SK-N-SH (cell line): ENCODE measurements around the gene MIGA2. TPM values are rescaled to one million over a fixed set of nuclear protein-coding genes. Genes with fewer than 3 reads are reported as not detected.
A peak's percentile ranks its signal among the peaks of the same experiment; 100 is the strongest.

ENCODE experiments used
- CTCF ChIA-PET: fragments of 300-600, 350-600 bp; formaldehyde crosslinking; extraction: SDS; loops from one replicate; lab custom pipeline; 2021; lab: Yijun Ruan, JAX
- POLR2A ChIA-PET: fragments of 350-600 bp; sonication (Branson Sonifier 250); formaldehyde crosslinking; extraction: SDS; loops from one replicate; lab custom pipeline; 2020; ENCODE audit warnings: antibody characterized with exemption, inconsistent platforms; lab: Yijun Ruan, JAX
- DNase-seq: peaks from one replicate; pipeline ENCODE4 v3.0.0; 2012
- H2AFZ ChIP-seq: fragments of 200-600 bp; sonication (generic); 2 replicates; pipeline ENCODE4 v1.8.1; 2016; ENCODE audit warnings: antibody characterized with exemption, mild to moderate bottlenecking, low read depth
- H3F3A ChIP-seq: fragments of 200-600 bp; sonication (generic); replicated peaks from 2 replicates; pipeline ENCODE3; 2016; ENCODE audit warnings: antibody characterized with exemption, mild to moderate bottlenecking; ENCODE audit not compliant: insufficient read depth
- H3K27ac ChIP-seq, 2 experiments: fragments of 200-500 bp in 1 of 2; fragments of 200-600 bp in 1 of 2; sonication (Bioruptor generic) in 1 of 2; sonication (generic), shearing (Covaris generic) in 1 of 2; 2 replicates each; pipeline versions ENCODE4 v1.5.1 to v1.6.1; 2014 to 2016; ENCODE audit warnings: low read depth in 2 of 2, inconsistent platforms in 1 of 2, low read length in 1 of 2, mild to moderate bottlenecking in 1 of 2, mixed read lengths in 1 of 2
- H3K27me3 ChIP-seq: fragments of 200-600 bp; sonication (generic), shearing (Covaris generic); 2 replicates; pipeline ENCODE4 v1.6.1; 2016; ENCODE audit warnings: mixed run types; ENCODE audit not compliant: insufficient read depth
- H3K36me3 ChIP-seq, 2 experiments: fragments of 200-500 bp in 1 of 2; fragments of 200-600 bp in 1 of 2; sonication (Bioruptor generic) in 1 of 2; sonication (generic) in 1 of 2; replicated peaks in 1 of 2; 2 replicates each; pipeline versions ENCODE3 to v1.5.1; 2014 to 2016; ENCODE audit warnings: low read length in 1 of 2, mild to moderate bottlenecking in 1 of 2; ENCODE audit not compliant: insufficient read depth in 2 of 2, control insufficient read depth in 1 of 2
- H3K4me1 ChIP-seq, 2 experiments: fragments of 200-500 bp in 1 of 2; fragments of 200-600 bp in 1 of 2; sonication (Bioruptor generic) in 1 of 2; sonication (generic), shearing (Covaris generic) in 1 of 2; 2 replicates each; pipeline versions ENCODE4 v1.5.1 to v1.6.1; 2014 to 2016; ENCODE audit warnings: low read depth in 1 of 2, low read length in 1 of 2, mixed run types in 1 of 2; ENCODE audit not compliant: insufficient read depth in 2 of 2, control insufficient read depth in 1 of 2
- H3K4me2 ChIP-seq: fragments of 200-600 bp; sonication (generic), shearing (Covaris generic); 2 replicates; pipeline ENCODE4 v1.6.1; 2017; ENCODE audit warnings: mixed run types
- H3K4me3 ChIP-seq, 2 experiments: fragments of 200-500 bp in 1 of 2; fragments of 200-600 bp in 1 of 2; sonication (Bioruptor generic) in 1 of 2; sonication (generic), shearing (Covaris generic) in 1 of 2; 2 replicates each; pipeline versions ENCODE4 v1.5.1 to v1.8.1; 2014 to 2016; ENCODE audit warnings: low read depth in 2 of 2, inconsistent platforms in 1 of 2, low read length in 1 of 2, mild to moderate bottlenecking in 1 of 2, mixed read lengths in 1 of 2, moderate library complexity in 1 of 2
- H3K79me2 ChIP-seq: fragments of 200-600 bp; sonication (generic); 2 replicates; pipeline ENCODE4 v1.8.1; 2017; ENCODE audit warnings: mild to moderate bottlenecking; ENCODE audit not compliant: insufficient read depth
- H3K9ac ChIP-seq: fragments of 200-600 bp; sonication (generic); 2 replicates; pipeline ENCODE4 v1.6.1; 2017; ENCODE audit warnings: mixed run types
- H3K9me2 ChIP-seq: fragments of 200-600 bp; sonication (generic); 2 replicates; pipeline ENCODE4 v1.6.1; 2017; ENCODE audit warnings: mixed run types
- H3K9me3 ChIP-seq: fragments of 200-600 bp; sonication (generic); 2 replicates; pipeline ENCODE4 v1.6.1; 2017; ENCODE audit warnings: mixed run types, mild to moderate bottlenecking, moderate library complexity
- H4K20me1 ChIP-seq: fragments of 200-600 bp; sonication (generic); 2 replicates; pipeline ENCODE4 v1.6.1; 2017; ENCODE audit warnings: mild to moderate bottlenecking, mixed run types; ENCODE audit not compliant: insufficient read depth
- CHD2 ChIP-seq: fragments of 150-350 bp; IDR thresholded peaks from 2 replicates; pipeline ENCODE4 v1.6.1; 2018; ENCODE audit warnings: low read length; ENCODE audit not compliant: partially characterized antibody
- CTCF ChIP-seq: fragments of 200-600 bp; sonication (generic); IDR thresholded peaks from 2 replicates; pipeline ENCODE4 v1.6.1; 2017; ENCODE audit warnings: antibody characterized with exemption, mild to moderate bottlenecking, moderate library complexity
- ELF1 ChIP-seq: IDR thresholded peaks from 2 replicates; pipeline ENCODE4 v1.4.0; 2012
- EP300 ChIP-seq, 2 experiments: IDR thresholded peaks; 2 replicates each; pipeline versions ENCODE4 v1.4.0 to v1.6.1; 2012; ENCODE audit warnings: borderline replicate concordance in 1 of 2, low read depth in 1 of 2, low read length in 1 of 2
- FOSL2 ChIP-seq: IDR thresholded peaks from 2 replicates; pipeline ENCODE4 v1.4.0; 2012; ENCODE audit warnings: low read depth, mild to moderate bottlenecking, moderate library complexity, borderline replicate concordance
- GABPA ChIP-seq: IDR thresholded peaks from 2 replicates; pipeline ENCODE4 v1.4.0; 2012; ENCODE audit warnings: low read depth, mild to moderate bottlenecking
- MAX ChIP-seq: IDR thresholded peaks from 2 replicates; pipeline ENCODE4 v1.4.0; 2012; ENCODE audit warnings: low read depth
- MEF2A ChIP-seq: IDR thresholded peaks from 2 replicates; pipeline ENCODE4 v1.4.0; 2012; ENCODE audit warnings: low read depth, borderline replicate concordance
- MXI1 ChIP-seq: IDR thresholded peaks from 2 replicates; pipeline ENCODE4 v1.6.1; 2012; ENCODE audit warnings: mild to moderate bottlenecking, low read depth, low read length, improper control_type of control experiment
- NRF1 ChIP-seq: IDR thresholded peaks from 2 replicates; pipeline ENCODE4 v1.6.1; 2012; ENCODE audit warnings: low read depth, mild to moderate bottlenecking, low read length
- POLR2AphosphoS5 ChIP-seq: IDR thresholded peaks from 2 replicates; pipeline ENCODE4 v1.6.1; 2012; ENCODE audit warnings: low read depth, low read length
- RAD21 ChIP-seq: IDR thresholded peaks from 2 replicates; pipeline ENCODE4 v1.6.1; 2012; ENCODE audit warnings: mild to moderate bottlenecking, low read length
- RFX5 ChIP-seq: IDR thresholded peaks from 2 replicates; pipeline ENCODE4 v1.6.1; 2012; ENCODE audit warnings: mild to moderate bottlenecking, improper control_type of control experiment, low read length
- RXRA ChIP-seq: IDR thresholded peaks from 2 replicates; pipeline ENCODE4 v1.4.0; 2012; ENCODE audit warnings: low read depth, mild to moderate bottlenecking, borderline replicate concordance
- SIN3A ChIP-seq: IDR thresholded peaks from 2 replicates; pipeline ENCODE4 v1.6.1; 2012; ENCODE audit warnings: low read depth, mild to moderate bottlenecking, low read length, moderate library complexity, borderline replicate concordance
- SMC3 ChIP-seq: IDR thresholded peaks from 2 replicates; pipeline ENCODE4 v1.6.1; 2012; ENCODE audit warnings: low read depth, low read length, improper control_type of control experiment
- TAF1 ChIP-seq: IDR thresholded peaks from 2 replicates; pipeline ENCODE4 v1.6.1; 2012; ENCODE audit warnings: low read depth, mild to moderate bottlenecking, low read length, moderate library complexity, borderline replicate concordance
- TEAD4 ChIP-seq: IDR thresholded peaks from 2 replicates; pipeline ENCODE4 v1.4.0; 2012; ENCODE audit warnings: mild to moderate bottlenecking, borderline replicate concordance; ENCODE audit not compliant: insufficient read depth
- USF1 ChIP-seq: IDR thresholded peaks from 2 replicates; pipeline ENCODE4 v1.4.0; 2012; ENCODE audit warnings: low read depth, borderline replicate concordance
- ZBTB33 ChIP-seq: IDR thresholded peaks from 2 replicates; pipeline ENCODE4 v1.4.0; 2012; ENCODE audit warnings: low read depth, borderline replicate concordance
- WGBS: methylation state at CpG from one replicate; pipeline ENCODE4 v1.1.6; 2017; ENCODE audit warnings: low lambda C conversion rate; 5-methylcytosine and 5-hydroxymethylcytosine counted together
- polyA plus RNA-seq, 3 experiments: library from polyadenylated mRNA; depleted of rRNA; stranded (reverse); fragments of >200 nt; gene quantifications; 2 replicates each; pipeline ENCODE4 v1.2.3, GENCODE V29; 2012

The MIGA2 gene
- polyA plus RNA-seq, 1 of the 3 experiments (the other 2 are of a cell fraction) = 21.2 TPM

GRCh38 chr9:129027685-129028191 is 8.7 kb upstream of the MIGA2 start (continued):
- TF ChIP-seq ZBTB33 = no peak
- no peak for TF ChIP-seq ELF1
- TF ChIP-seq EP300 (IDR thresholded peaks at IDR 0.05; ENCODE audit: borderline replicate concordance in 1 of 2, low read depth in 1 of 2, low read length in 1 of 2) = no peak
- TF ChIP-seq TEAD4 = no peak
- no peak for TF ChIP-seq RXRA
- no peak for TF ChIP-seq SMC3
- no peak for TF ChIP-seq SIN3A

GRCh38 chr9:129028192-129028966 is 8.0 kb upstream of the MIGA2 start, which contains the start of gene SH3GLB2:
Gene SH3GLB2 (minus strand): TSS chr9:129028331. CDS start chr9:129028154, 177 bp downstream.
- Histone ChIP-seq H3K4me1 (peaks cover 15 to 25% of the 10 kb centered on the region in 2 experiments), H3K9me2 (no peaks in the 10 kb centered on the region), H3K27ac (peak within 1 kb of the TSS in 1 of 2 experiments; percentile 62; a peak in 3 of 4 replicates), H3K4me3 (peak within 1 kb of the TSS; percentile 78 to 87), H3K79me2 (peaks cover 41% of the 10 kb centered on the region), H3K27me3 (no peaks in the 10 kb centered on the region), H3K9me3 (no peaks in the 10 kb centered on the region), H4K20me1 (peaks cover 9% of the 10 kb centered on the region), H3F3A (no peaks in the 10 kb centered on the region), H3K36me3 (no peaks in the 10 kb centered on the region), H2AFZ (peak within 1 kb of the TSS; percentile 59), H3K4me2 (peak within 1 kb of the TSS; percentile 98), H3K9ac (peak within 1 kb of the TSS; percentile 71)
- no peak for TF ChIP-seq EP300 (IDR thresholded peaks at IDR 0.05; ENCODE audit: borderline replicate concordance in 1 of 2, low read depth in 1 of 2, low read length in 1 of 2)
- no peak for TF ChIP-seq GABPA
- TF ChIP-seq MEF2A = no peak
- TF ChIP-seq ZBTB33 = no peak
- peak; percentile 38; the same call in 1 of the 2 replicates for TF ChIP-seq SMC3
- TF ChIP-seq TAF1 = no peak
- peak; percentile 57 for TF ChIP-seq RAD21
- 0 out of 2 replicates have a peak, but pooled peaks have one; percentile 47 for TF ChIP-seq MXI1
- peak; percentile 86 for TF ChIP-seq CTCF
- peak; percentile 46 for TF ChIP-seq CHD2
- TF ChIP-seq USF1 = no peak
- TF ChIP-seq FOSL2 = no peak
- TF ChIP-seq MAX = 0 out of 2 replicates have a peak, but pooled peaks have one; percentile 1
- TF ChIP-seq TEAD4 = no peak
- TF ChIP-seq POLR2AphosphoS5 = no peak
- no peak; the same call in 1 of the 2 replicates for TF ChIP-seq NRF1
- no peak for TF ChIP-seq RFX5
- WGBS = 6% methylated on average over 15 of the region's 60 CpGs
- ChIA-PET POLR2A (no interaction called here), CTCF (interaction anchor here (0.6 to 1.6 kb wide), 8 partner anchors 9 to 509 kb away, joined by 3 to 6 read pairs (median 4); no protein-coding TSS in a partner anchor)
- peak; percentile 98 for DNase-seq
